GM19397 (cell line): Measurements from ENCODE around the gene TTLL5.
"Not testable (repeated sequence)": the region's sequence is repeated elsewhere in the genome, so short reads cannot be mapped to it uniquely, and the experiment has no call there.

ENCODE experiments used
- ATAC-seq: cut with Tn5 transposase; IDR thresholded peaks from one replicate; pipeline ENCODE4 v1.9.1; 2021; ENCODE audit warnings: mild to moderate bottlenecking, moderate library complexity; ENCODE audit not compliant: unreplicated experiment

TTLL5 gene

DNA sequence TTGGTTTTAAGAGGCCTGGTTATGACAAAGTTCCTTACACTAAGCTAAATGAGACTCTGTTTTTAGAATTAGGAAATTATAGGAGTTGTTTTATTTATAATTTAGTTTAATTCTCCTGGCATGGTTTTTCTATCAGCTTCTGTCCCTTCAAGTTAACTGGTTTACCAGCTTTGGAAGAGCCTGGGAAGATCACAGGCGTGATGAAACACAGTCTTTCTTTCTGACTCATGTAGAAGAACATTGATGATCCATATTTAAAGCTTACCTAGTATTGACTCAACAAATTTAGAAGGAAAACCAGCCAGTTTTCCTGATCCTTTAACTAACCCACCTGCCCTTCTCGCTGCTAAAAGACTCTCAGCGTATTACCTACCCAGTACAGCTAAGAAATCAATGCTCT lies 165.6 kb downstream of the TTLL5 start:
- no peak for ATAC-seq

GRCh38 chr14:75827331-75827730 lies 166.3 kb downstream of the TTLL5 start:
- no peak for ATAC-seq

DNA sequence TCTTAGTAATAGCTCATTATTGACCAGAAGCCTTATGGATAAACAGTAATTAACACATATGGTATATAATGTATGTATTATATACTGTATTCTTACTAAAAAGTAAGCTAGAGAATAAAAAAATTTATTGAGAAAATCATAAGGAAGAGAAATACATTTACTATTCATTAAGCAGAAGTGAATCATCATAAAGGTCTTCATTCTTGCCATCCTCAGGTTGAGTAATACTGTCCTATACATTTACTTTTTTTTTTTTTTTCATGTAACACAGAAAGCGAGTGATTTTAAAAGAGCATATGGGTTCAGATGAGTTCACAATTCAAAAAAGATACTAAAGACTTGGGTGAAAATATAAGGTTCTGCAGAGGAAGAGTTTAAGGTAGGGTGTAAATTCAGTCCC lies 168.3 kb downstream of the TTLL5 start:
- ATAC-seq = no peak

DNA sequence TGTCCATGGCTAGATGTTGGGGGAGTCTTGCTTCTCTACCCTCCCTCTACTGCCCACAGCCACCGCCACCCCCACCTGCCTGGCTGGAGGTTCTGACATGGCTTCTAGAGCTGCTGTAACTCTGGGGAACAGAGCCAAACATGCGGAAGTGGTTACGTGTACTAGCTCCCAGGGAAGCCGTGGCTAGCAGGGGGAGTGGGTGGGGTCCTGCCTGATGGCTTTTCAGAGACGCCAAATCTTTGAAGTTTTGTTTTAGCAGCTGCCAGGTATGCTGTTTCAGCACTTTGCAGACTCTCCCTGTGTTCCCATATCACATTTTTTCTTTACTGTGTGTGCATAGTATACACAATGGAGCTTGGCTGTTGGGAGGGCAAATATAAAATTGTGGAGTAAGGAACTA lies 170.4 kb downstream of the TTLL5 start:
- ATAC-seq = no peak

- ATAC-seq = no peak
Observed at GRCh38 chr14:75831952-75832351, 170.9 kb downstream of the TTLL5 start.

DNA sequence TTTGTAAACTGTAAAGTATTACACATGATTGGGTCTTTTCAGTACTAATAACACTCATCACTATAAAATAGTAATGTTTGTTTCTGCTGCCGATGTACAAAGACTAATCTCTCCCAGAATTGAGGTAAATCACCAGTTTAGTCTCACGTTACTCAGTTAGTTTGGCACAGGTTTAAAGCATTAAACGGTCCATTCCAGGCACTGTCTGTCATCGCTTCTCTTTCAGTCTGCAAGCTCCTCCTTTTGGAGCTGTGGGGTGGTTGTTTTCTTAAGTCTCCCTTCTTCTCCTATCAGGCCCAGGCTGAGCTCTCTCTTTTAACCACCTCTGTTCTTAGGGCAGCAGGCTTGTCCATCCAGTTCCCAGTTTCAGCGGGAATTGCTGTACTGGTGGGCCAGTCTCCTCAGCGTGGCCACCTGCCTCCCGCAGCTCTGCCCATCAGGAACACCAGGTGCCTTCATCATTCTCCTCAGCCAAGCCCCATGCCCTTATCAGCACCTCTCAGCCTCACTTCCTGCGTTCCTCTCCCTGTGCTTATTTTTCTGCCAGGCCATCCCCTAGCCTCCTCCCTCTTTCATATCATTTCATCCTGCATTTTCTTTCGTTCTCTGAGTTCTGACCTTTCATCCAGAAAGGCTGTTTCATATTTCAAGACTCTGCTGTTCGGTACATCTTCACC lies 171.7 kb downstream of the TTLL5 start:
- no peak for ATAC-seq

DNA sequence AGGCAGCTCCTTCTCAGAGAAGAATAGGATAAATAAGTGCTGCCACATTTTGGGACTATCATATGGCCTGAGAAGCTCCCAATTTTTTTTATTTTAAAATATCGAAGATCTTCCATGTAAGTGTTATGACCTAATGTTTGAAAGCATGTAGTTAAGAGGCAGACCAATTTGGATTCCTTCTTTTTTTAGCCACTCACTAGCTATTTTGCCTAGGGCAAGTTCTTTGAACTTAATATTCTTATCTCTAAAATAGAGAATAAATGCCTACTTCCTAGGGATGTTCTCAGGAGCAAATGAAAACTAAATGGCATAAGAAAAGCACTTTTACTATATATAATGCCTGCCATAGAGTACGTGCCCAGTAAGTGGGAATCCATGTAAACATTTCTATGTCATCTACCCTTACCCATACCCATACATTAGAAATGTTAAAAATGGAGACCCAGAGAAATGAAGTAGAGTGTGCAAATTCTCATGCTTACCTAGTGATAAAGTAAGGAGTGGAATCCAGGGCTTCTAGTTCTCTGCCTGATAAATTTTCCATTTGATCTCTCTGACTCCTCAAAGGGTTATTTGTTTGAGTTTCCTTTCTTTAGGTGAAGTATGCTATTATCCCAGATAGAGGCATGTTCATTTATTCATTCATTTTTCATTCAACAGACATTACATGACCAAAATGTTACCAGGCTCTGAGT lies 172.4 kb downstream of the TTLL5 start:
- no peak for ATAC-seq

DNA sequence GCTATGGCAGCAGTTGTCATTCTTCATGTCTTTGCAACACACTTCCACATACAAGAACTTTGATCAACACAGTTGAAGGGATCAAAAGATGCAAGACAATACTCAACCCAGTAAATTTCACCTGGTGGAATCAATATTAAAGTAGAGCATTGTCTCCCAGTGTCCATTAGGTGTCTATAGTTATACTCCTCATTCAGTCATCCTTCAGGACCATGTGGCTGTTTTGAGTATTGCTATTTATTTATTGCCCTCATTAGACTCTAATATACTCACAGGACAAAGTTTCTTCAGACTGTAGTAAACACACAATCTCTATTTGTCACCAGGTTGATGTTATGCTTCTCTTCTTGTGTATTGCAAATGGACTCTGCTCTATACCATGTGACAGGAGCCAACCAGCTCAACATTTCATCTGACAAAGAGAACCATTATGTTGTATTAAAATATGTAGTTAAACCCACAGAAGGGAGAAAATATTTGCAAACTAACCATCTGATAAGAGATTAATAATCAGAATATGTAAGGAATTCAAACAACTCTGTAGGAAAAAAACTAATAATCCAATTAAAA lies 174.2 kb downstream of the TTLL5 start:
- no peak for ATAC-seq

DNA sequence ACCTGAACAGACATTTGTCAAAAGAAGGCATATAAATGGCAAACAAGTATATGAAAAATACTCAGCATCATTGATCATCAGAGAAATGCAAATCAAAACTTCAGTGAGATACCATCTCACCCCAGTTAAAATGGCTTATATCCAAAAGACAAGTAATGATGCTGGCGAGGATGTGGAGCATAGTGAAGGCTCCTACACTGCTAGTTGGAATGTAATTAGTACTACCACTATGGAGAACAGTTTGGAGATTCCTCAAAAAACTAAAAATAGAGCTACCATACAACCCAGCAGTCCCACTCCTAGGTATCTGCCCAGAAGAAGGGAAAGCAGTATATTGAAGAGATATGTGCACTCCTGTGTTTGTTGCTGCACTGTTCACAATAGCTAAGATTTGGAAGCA lies 174.7 kb downstream of the TTLL5 start:
- no peak for ATAC-seq

- ATAC-seq = no peak
Observed at GRCh38 chr14:75837151-75837787, 176.2 kb downstream of the TTLL5 start.

DNA sequence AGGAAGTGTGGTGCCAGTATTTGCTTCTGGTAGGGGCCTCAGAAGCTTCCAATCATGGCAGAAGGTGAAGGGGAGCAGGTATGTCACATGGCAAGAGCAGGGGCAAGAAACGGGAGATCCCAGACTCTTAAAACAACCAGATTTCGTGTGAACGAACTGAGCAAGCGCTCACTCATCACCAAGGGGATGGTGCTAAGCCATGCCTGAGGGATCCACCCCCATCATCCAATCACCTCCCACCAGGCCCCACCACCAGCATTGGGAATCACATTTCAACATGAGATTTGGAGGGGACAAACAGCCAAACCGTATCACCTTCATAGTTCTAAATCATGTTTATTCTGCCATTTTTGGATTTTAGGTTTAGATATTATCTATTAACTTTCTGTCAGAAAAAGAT lies 179.9 kb downstream of the TTLL5 start:
- no peak for ATAC-seq

GRCh38 chr14:75842551-75842950 lies 181.5 kb downstream of the TTLL5 start:
- ATAC-seq = no peak

DNA sequence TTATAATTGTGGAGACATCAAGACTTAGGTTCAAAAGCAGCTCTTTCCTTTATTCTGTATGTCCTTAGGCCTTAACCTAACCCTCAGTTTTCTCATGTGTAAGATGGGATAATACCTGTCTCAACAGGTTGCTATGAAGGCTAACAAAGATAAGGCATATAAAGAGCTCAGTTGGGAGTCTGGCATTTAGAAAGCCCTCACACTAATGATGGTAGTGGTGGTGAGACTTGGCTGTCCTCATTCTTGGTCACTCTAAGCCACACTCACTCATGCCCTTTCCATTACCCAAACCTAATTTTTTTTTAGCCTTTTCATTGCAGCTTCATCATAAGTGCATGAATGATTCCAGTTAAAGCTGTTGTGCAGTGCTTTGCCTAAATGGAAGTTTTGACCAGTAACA lies 183.4 kb downstream of the TTLL5 start:
- ATAC-seq = no peak

DNA sequence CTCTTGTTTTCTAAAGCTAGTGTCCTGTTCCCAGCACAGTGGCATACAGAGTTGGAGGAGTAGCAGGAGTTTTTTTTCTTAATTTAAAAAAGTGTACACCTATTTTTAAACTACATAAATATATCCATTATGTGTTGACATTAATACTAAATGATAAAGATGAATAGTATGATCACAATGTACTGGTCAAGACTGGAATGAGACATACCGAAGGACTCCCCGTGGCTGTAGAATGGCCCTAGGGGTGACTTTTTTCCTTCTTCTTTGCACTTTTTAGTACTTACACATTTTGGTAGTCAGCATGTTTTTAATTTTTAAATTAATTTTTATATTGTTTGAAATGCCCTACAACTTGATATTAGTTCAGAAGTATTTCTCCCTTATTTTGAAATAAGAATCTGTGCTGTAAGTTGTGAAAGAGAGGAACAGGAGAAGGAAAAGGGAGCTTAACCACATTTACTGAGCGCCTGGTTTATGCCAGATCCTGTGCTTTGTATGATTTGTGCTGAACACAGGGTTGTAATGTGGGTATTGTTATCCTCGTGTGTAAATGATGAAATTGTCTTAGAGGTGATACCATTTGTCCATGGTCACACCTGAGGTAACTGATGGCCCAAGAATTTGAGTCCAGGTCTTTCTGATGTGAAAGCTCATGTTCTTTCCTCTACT lies 184.2 kb downstream of the TTLL5 start:
- no peak for ATAC-seq

GRCh38 chr14:75846694-75847093 lies 185.6 kb downstream of the TTLL5 start:
- ATAC-seq = not testable (repeated sequence)

- no peak for ATAC-seq
Observed at GRCh38 chr14:75847584-75847983, 186.5 kb downstream of the TTLL5 start.

- ATAC-seq = no peak
Observed at GRCh38 chr14:75848167-75848913, 187.3 kb downstream of the TTLL5 start.

GRCh38 chr14:75849300-75849895 lies 188.4 kb downstream of the TTLL5 start:
- ATAC-seq = no peak

DNA sequence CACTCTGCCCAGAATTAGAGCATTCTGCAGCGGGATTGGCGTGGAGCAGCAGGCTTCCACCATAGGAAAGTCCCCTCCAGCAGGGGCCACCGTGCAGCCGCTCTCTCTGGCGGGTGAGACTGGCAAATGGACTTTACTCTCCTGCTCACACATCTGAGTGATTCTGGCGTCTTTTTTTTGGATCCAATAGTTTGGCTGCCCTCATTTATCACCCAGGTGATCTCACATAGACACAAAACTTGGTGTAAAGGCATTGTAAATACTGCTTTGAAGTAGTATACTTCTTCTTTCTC lies 190.5 kb downstream of the TTLL5 start:
- ATAC-seq = no peak

- ATAC-seq = no peak
Observed at GRCh38 chr14:75854111-75854799, 193.2 kb downstream of the TTLL5 start.
